ENCODE results near the gene ANO2.

- TF ChIP-seq, protein P1, sequence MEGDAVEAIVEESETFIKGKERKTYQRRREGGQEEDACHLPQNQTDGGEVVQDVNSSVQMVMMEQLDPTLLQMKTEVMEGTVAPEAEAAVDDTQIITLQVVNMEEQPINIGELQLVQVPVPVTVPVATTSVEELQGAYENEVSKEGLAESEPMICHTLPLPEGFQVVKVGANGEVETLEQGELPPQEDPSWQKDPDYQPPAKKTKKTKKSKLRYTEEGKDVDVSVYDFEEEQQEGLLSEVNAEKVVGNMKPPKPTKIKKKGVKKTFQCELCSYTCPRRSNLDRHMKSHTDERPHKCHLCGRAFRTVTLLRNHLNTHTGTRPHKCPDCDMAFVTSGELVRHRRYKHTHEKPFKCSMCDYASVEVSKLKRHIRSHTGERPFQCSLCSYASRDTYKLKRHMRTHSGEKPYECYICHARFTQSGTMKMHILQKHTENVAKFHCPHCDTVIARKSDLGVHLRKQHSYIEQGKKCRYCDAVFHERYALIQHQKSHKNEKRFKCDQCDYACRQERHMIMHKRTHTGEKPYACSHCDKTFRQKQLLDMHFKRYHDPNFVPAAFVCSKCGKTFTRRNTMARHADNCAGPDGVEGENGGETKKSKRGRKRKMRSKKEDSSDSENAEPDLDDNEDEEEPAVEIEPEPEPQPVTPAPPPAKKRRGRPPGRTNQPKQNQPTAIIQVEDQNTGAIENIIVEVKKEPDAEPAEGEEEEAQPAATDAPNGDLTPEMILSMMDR (IDR thresholded peaks at IDR 0.05; ENCODE audit: poor library complexity, severe bottlenecking) = no peak
- TF ChIP-seq RAD21 (conservative IDR thresholded peaks at IDR 0.05) (no peak), EP300 (conservative IDR thresholded peaks at IDR 0.05; ENCODE audit: poor library complexity, severe bottlenecking) (no peak), POLR2AphosphoS5 (IDR thresholded peaks at IDR 0.05) (no peak)
These were observed 345.7 kb downstream of the ANO2 start for GRCh38 chr12:5599378-5599777.

Data from neural cell (in vitro differentiated cells).